Calu3 (cell line): ENCODE results near the gene XPNPEP1. TPM values are rescaled to one million over a fixed set of nuclear protein-coding genes. Genes with fewer than 3 reads are reported as not detected.

Experiments
- BruUV-seq: library from RNA; stranded (reverse); fragments of 400-500 nt; replicated peaks from 2 replicates; lab custom pipeline; 2021; lab: Mats Ljungman, UMichigan
- CTCF ChIA-PET: fragments of 300-600 bp; sonication (Branson Sonifier 250); formaldehyde crosslinking; loops from one replicate; lab custom pipeline; 2022; ENCODE audit warnings: antibody characterized with exemption; lab: Charles Lee
- DNase-seq: peaks from one replicate; pipeline ENCODE4 v3.0.0; 2022
- H3K27ac Mint-ChIP-seq: one replicate; pipeline ENCODE4 v1.8.0; 2022; ENCODE audit warnings: mixed read lengths; ENCODE audit not compliant: unreplicated experiment
- H3K27me3 Mint-ChIP-seq: one replicate; pipeline ENCODE4 v1.8.0; 2022; ENCODE audit warnings: mixed read lengths; ENCODE audit not compliant: unreplicated experiment
- H3K36me3 Mint-ChIP-seq: one replicate; pipeline ENCODE4 v1.8.0; 2022; ENCODE audit warnings: mild to moderate bottlenecking, moderate library complexity, mixed read lengths; ENCODE audit not compliant: insufficient read depth, unreplicated experiment
- H3K4me1 Mint-ChIP-seq: one replicate; pipeline ENCODE4 v1.8.0; 2022; ENCODE audit warnings: mild to moderate bottlenecking, low read depth, mixed read lengths; ENCODE audit not compliant: unreplicated experiment
- H3K4me3 Mint-ChIP-seq: one replicate; pipeline ENCODE4 v1.8.0; 2022; ENCODE audit warnings: mild to moderate bottlenecking, low read depth, moderate library complexity, mixed read lengths; ENCODE audit not compliant: unreplicated experiment
- H3K9me3 Mint-ChIP-seq: one replicate; pipeline ENCODE4 v1.8.0; 2022; ENCODE audit warnings: low read depth, mixed read lengths; ENCODE audit not compliant: unreplicated experiment
- intact Hi-C: fragments of 100-400 bp; cut with micrococcal nuclease; formaldehyde crosslinking; loops from one replicate; pipeline ENCODE4 v1.10.0; 2022; ENCODE audit not compliant: unreplicated experiment
- total RNA-seq: library from RNA; stranded (reverse); gene quantifications from 2 replicates; pipeline ENCODE4 v1.2.3, GENCODE V29; 2022
- TF ChIP-seq, protein P1 (sequence below): fragments of 200-600 bp; IDR thresholded peaks from one replicate; pipeline ENCODE4 v1.8.0; 2022; ENCODE audit warnings: antibody characterized with exemption; ENCODE audit not compliant: unreplicated experiment

XPNPEP1 gene
- total RNA-seq, 1 experiment from 2014 or later = 50.0 TPM

DNA sequence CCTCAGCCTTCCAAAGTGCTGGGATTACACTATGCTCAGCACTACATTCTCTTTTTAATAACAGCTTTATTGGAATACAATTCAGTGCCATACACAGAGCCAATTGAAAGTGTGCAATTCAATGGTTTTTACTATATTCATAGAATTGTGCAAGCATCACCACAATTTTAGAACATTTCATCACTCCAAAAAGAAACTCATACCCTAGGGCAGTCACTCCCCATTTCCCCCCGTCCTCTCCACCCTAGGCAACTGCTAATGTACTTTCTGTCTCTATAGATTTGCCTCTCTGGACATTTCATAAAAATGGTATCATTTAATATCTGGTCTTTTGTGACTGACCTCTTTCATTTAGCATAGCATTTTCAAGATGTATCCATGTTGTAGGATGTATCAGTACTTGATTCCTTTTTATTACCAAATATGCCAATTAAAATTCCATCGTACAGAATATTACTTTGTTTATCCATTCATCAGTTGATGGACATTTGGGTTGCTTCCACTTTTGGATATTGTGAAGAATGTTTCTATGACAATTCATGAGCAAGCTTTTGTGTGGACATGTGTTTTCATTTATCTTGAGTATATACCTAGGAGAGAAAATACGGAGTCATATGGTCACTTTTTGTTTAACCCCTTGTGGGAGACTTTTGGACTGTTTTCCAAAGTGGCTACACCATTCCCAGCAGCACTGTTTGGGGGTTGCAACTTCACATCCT lies 6.3 kb upstream of the XPNPEP1 start:
- DNase-seq = no peak
- BruUV-seq = no TSS peak
- CTCF ChIA-PET = no interaction called here
- Mint-ChIP-seq H3K4me1 (peaks cover 3% of the 10 kb centered on the region), H3K9me3 (no peaks in the 10 kb centered on the region), H3K27me3 (no peaks in the 10 kb centered on the region), H3K36me3 (peaks cover under 1% of the 10 kb centered on the region), H3K4me3 (no peak overlapping the region), H3K27ac (no peak overlapping the region)
- TF ChIP-seq, protein P1, sequence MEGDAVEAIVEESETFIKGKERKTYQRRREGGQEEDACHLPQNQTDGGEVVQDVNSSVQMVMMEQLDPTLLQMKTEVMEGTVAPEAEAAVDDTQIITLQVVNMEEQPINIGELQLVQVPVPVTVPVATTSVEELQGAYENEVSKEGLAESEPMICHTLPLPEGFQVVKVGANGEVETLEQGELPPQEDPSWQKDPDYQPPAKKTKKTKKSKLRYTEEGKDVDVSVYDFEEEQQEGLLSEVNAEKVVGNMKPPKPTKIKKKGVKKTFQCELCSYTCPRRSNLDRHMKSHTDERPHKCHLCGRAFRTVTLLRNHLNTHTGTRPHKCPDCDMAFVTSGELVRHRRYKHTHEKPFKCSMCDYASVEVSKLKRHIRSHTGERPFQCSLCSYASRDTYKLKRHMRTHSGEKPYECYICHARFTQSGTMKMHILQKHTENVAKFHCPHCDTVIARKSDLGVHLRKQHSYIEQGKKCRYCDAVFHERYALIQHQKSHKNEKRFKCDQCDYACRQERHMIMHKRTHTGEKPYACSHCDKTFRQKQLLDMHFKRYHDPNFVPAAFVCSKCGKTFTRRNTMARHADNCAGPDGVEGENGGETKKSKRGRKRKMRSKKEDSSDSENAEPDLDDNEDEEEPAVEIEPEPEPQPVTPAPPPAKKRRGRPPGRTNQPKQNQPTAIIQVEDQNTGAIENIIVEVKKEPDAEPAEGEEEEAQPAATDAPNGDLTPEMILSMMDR = no peak
- intact Hi-C loops = no loop called here

DNA sequence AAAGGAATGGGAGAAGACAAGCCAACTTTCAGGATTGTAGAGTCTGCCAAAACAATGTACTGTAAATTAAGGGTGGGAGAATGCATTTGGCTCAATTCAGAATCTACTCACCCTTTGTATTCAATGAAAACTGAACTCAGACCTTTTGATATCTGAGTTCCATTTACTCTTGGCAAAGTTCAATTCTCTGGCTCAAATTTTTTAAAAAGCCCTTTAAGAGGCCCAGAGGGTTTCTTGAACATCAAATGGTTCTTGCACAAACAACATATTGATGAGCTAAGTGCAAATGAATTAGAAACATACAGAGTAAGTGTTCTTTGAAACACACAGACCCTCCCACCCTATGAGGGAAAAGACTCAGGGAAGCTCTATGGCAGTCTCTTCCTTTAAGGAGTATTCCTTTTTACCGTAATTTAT lies 5.2 kb upstream of the XPNPEP1 start:
- intact Hi-C loops = no loop called here
- TF ChIP-seq, protein P1 = no peak

DNA sequence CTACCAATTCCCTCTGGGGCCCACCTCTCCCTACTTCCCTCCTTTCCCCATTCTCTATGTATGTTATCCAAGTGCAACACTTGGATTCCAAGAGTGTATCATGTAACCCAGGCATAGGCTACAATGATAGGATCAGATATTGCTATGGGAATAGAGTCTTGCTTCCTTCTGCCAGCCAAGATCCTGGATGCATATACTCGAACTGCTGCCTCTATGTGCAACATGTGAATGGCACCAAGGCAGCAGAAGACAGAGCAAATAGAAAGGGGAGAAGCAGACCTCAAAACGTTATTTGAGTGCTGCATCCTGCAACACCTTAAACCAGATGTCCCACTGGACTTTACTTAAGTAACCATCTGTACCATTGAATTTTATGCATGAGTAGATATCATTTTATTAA lies 3.5 kb upstream of the XPNPEP1 start:
- CTCF ChIA-PET = no interaction called here
- no peak overlapping the region for H3K27ac Mint-ChIP-seq
- BruUV-seq = no TSS peak
- H3K9me3 Mint-ChIP-seq = no peaks in the 10 kb centered on the region
- DNase-seq = no peak
- peaks cover 17% of the 10 kb centered on the region for H3K4me1 Mint-ChIP-seq
- no peaks in the 10 kb centered on the region for H3K27me3 Mint-ChIP-seq
- peaks cover 22% of the 10 kb centered on the region for H3K36me3 Mint-ChIP-seq
- intact Hi-C loops = no loop called here
- no peak overlapping the region for H3K4me3 Mint-ChIP-seq
- TF ChIP-seq, protein P1 = no peak

More for the DNA sequence above, 5.2 kb upstream of the XPNPEP1 start:
- peaks cover 9% of the 10 kb centered on the region for H3K36me3 Mint-ChIP-seq
- no peak overlapping the region for H3K27ac Mint-ChIP-seq
- no peak overlapping the region for H3K4me3 Mint-ChIP-seq
- no peaks in the 10 kb centered on the region for H3K27me3 Mint-ChIP-seq
- no peak for DNase-seq
- H3K9me3 Mint-ChIP-seq = no peaks in the 10 kb centered on the region
- no TSS peak for BruUV-seq
- CTCF ChIA-PET = no interaction called here
- peaks cover 12% of the 10 kb centered on the region for H3K4me1 Mint-ChIP-seq

DNA sequence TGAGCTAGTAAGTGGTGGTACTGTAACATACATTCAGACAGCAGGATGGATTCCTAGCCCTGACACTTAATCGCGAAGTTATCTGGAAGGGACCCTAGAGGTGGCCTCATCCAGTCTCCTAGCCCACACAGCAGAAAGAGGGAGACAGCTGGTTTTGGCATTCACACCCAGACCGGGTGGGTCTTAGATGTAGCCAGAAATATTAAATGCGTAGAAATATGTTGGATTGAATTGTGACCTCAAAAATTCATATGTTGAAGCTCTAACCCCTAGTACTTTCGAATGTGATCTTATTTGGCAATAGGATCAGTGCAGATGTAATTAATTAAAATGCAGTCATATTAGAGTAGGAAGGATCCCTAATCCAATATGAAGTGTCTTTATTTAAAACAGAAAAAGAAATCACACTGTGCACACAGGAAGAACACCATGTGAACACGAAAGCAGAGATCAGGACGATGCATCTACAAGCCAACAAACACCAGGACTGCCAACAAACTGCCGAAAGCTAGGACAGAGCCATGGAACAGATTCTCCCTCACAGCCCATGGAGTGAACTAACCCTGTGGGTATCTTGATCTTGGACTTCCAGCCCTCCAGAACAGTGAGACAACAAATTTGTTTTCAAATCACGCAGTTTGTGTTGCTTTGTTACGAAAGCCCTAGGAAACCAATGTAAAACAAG lies 2.9 kb upstream of the XPNPEP1 start:
- no peaks in the 10 kb centered on the region for H3K9me3 Mint-ChIP-seq
- intact Hi-C loops = no loop called here
- no peak overlapping the region for H3K4me3 Mint-ChIP-seq
- no TSS peak for BruUV-seq
- CTCF ChIA-PET = no interaction called here
- TF ChIP-seq, protein P1 = no peak
- peaks cover 23% of the 10 kb centered on the region for H3K4me1 Mint-ChIP-seq
- H3K36me3 Mint-ChIP-seq = peaks cover 24% of the 10 kb centered on the region
- H3K27me3 Mint-ChIP-seq = no peaks in the 10 kb centered on the region
- H3K27ac Mint-ChIP-seq = no peak overlapping the region
- no peak for DNase-seq
